GM12865 (cell line): ENCODE data around the gene BCDIN3D.

ENCODE experiments used
- DNase-seq: peaks from one replicate; pipeline ENCODE4 v3.0.0; 2010; ENCODE audit warnings: low read depth
- H3K4me3 ChIP-seq: 2 replicates; pipeline ENCODE4 v1.5.1; 2011; ENCODE audit warnings: mild to moderate bottlenecking, low read depth, low read length, control low read depth
- TF ChIP-seq, protein P1 (sequence below): IDR thresholded peaks from 2 replicates; pipeline ENCODE4 v1.5.1; 2011; ENCODE audit warnings: low read length, control low read depth, low read depth, inconsistent platforms; ENCODE audit not compliant: insufficient read depth; ENCODE audit errors: missing control alignments

Gene BCDIN3D, protein sequence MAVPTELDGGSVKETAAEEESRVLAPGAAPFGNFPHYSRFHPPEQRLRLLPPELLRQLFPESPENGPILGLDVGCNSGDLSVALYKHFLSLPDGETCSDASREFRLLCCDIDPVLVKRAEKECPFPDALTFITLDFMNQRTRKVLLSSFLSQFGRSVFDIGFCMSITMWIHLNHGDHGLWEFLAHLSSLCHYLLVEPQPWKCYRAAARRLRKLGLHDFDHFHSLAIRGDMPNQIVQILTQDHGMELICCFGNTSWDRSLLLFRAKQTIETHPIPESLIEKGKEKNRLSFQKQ

DNA sequence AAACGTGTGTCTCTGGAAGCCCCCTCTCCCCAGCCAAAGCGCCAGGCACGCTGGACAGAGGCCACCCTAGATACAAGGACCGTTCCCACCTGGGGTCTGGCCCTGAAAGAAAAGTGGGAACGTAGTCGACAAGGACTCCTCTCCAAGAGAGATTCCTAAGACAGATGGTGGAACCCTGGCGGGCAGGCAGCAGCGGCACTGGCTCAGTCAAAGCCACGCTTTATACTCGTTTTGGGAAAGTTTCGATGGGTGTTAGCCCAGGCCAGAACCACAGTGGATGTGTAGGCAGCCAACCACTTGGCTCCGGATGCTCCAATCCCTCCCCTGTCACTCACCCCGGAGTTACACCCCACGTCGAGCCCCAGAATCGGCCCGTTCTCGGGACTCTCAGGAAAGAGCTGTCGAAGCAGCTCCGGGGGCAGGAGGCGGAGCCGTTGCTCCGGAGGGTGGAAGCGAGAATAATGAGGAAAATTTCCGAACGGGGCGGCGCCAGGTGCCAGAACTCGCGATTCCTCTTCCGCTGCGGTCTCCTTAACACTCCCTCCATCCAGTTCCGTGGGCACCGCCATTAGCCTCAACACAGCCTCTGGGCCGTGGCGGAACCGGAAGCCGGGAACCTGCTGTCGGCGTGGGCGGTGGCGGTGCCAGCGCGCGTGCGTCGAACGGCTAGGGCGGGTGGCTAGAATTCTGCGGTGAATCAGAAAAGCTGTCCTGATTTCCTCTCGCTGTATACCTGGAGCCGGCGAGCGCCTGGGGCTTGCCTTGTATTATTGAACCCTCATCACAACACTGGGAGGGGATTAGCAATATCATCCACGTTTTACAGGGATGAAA is at the start of gene BCDIN3D:
TSS of gene BCDIN3D (minus strand) at position 588 of the 834 bp plus-strand sequence. CDS start at position 569, 19 bp downstream.
- peak within 1 kb of the TSS; percentile 83 for H3K4me3 ChIP-seq
- TF ChIP-seq, protein P1, sequence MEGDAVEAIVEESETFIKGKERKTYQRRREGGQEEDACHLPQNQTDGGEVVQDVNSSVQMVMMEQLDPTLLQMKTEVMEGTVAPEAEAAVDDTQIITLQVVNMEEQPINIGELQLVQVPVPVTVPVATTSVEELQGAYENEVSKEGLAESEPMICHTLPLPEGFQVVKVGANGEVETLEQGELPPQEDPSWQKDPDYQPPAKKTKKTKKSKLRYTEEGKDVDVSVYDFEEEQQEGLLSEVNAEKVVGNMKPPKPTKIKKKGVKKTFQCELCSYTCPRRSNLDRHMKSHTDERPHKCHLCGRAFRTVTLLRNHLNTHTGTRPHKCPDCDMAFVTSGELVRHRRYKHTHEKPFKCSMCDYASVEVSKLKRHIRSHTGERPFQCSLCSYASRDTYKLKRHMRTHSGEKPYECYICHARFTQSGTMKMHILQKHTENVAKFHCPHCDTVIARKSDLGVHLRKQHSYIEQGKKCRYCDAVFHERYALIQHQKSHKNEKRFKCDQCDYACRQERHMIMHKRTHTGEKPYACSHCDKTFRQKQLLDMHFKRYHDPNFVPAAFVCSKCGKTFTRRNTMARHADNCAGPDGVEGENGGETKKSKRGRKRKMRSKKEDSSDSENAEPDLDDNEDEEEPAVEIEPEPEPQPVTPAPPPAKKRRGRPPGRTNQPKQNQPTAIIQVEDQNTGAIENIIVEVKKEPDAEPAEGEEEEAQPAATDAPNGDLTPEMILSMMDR = no peak
- DNase-seq = peak; percentile 94

DNA sequence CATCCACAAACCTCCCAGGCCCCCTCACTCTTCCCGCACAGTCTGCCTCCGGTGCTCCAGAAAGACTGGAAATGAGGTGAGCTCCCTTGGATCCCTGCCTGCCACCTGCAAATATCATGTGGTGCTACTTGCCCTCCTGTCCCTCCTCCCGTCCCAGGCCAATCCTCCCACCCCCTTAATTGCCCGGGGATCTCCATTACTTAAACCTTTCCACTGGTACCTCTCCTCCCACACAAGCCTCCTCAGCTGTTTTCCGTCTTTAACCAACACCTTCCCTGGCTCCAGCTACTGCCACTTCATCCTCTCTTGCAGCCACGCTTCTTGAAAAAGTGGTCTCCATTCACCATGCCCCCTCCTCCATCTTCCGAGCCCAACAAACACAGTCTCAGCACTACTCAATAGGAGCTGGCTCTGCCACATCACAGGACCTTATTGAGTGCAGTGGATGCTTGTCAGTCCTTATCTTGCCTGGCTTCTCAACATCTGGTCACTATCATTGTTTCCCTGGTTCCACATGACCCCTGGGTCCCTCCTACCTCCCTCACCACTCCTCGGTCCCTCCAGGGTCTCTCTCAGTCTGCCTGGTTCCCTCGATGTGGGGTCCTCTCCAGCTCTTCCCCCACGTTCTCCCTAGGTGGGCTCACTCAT is 49.3 kb upstream of the BCDIN3D start:
- no peak for DNase-seq
- TF ChIP-seq, protein P1 = no peak
- no peak overlapping the region for H3K4me3 ChIP-seq

DNA sequence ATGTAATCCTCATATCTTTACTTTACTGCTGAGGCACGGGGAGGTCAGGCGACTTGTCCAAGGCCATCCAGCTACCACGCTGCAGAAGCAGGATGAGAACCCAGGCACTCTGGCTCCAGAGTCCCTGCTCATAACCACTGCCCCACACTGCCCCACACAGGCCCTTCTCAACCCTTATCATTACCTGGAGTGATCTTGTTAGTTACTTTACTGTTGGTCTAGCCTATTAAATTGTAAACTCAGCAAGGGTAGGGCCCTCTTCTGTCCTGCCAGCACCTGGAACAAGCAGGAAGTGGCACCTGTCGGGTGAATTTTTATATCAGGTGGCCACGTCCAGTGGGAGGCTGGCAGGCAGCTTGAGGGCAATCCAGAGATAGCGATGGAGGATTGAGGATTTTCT is 48.6 kb upstream of the BCDIN3D start:
- H3K4me3 ChIP-seq = no peak overlapping the region

DNA sequence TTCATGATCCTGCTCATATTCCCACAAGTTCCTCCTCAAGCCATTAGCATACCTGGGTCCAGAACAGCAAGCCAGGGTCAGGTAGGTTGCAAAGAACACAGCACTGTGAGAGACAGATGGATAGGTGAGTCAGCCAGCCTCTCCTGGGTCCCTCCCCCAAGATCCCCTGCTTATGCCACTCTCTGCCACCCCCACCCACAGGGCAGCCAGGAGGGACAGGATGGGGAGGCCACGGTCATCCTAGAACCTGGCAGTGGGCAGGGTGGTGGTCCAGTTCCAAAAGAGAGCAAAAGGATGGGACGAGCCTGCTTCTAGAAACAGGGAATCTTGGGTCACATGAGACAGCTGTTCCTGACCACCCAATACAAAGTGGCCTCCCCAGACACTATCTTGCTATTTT is 48.1 kb upstream of the BCDIN3D start:
- H3K4me3 ChIP-seq = no peak overlapping the region
- TF ChIP-seq, protein P1 = no peak
- no peak for DNase-seq

More for the DNA sequence above, 48.6 kb upstream of the BCDIN3D start:
- TF ChIP-seq, protein P1 = no peak
- DNase-seq = no peak

DNA sequence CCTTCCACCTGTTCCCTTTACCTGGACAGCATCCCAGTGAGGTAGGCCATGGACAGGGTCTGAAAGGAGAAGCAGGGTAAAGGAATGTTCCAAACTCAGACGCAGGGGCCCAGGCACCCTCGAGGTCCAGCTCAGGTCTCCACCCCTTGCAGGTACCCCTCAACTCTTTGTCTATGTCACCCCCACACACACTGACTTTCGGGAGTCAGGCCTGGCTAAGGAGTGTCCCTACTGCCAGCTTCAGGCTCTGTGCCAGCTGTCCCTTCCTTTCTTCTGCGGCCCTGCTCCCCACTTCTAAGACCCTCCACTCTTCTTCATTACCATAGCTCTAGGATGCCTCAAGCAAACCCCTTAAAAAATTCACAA is 47.2 kb upstream of the BCDIN3D start:
- H3K4me3 ChIP-seq = no peak overlapping the region
- TF ChIP-seq, protein P1 = no peak
- no peak for DNase-seq

DNA sequence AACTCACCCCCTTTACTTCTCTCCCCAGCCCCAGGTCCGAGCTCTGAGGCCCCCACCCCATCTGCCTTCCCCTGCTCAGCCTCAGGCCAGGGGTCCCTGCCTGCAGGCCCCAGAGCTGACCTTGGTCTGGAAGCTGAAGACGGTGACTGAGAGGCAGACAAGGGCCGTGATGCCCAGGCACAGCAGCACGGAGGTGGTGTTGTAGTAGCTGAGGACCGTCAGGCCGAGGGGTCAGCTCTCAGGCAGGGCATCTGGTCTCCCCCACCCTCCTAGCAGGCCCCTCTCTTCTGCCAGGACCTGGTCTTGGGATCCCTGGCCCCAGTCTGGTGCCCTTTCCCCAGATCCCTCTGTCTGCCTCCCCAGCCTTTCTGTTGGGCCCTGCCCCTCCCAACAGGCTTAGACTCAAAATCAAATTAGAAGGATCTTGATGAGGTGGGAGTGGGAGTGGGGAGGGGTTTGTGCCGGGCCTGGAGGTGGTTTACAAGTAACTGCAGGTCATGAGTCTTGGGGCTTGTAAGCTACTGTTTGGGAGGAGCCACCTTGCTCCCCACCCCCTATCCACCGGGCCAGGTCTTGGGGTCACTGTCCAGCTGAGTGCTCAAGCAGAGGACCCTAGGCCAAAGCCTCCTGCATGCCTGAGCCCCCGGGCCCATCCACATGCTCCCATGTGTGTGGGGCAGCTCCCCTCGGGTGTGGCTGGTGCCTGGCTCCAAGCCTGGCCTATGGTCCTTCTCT is 46.6 kb upstream of the BCDIN3D start:
- DNase-seq = no peak
- TF ChIP-seq, protein P1 = no peak
- no peak overlapping the region for H3K4me3 ChIP-seq
